HepG2 (cell line): Measurements from ENCODE around the gene SDCCAG8. TPM values are rescaled to one million over a fixed set of nuclear protein-coding genes. Genes with fewer than 3 reads are reported as not detected.

Source experiments
- ATAC-seq: fragments of 200-7000 bp; cut with Tn5 transposase; 3 replicates; pipeline ENCODE4 v1.9.1; 2020; ENCODE audit warnings: mild to moderate bottlenecking, moderate library complexity
- BruUV-seq: library from RNA; stranded (reverse); fragments of 400-500 nt; replicated peaks from 2 replicates; lab custom pipeline; 2021; lab: Mats Ljungman, UMichigan
- CTCF ChIA-PET: fragments of 300-600 bp; formaldehyde crosslinking; extraction: SDS; loops from one replicate; lab custom pipeline; 2021; ENCODE audit warnings: low total read pairs, inconsistent platforms, low intra/inter-chr PET ratio; lab: Yijun Ruan, JAX
- POLR2A ChIA-PET: fragments of 350-600 bp; sonication (Branson Sonifier 250); formaldehyde crosslinking; loops from one replicate; lab custom pipeline; 2020; ENCODE audit warnings: antibody characterized with exemption, inconsistent platforms; lab: Yijun Ruan, JAX
- DNase-seq: peaks from one replicate; pipeline ENCODE4 v3.0.0-alpha.2; 2015; ENCODE audit warnings: low spot score
- FAIRE-seq: peaks from 3 replicates; lab custom pipeline; 2011; peaks lifted over from hg19 to GRCh38; lab: Jason Lieb, UNC
- H2AFZ ChIP-seq: one replicate; pipeline ENCODE4 v1.6.1; 2011; ENCODE audit warnings: low read length, inconsistent platforms
- H3K27ac ChIP-seq: fragments of 300-600 bp; 3 replicates; pipeline ENCODE4 v1.8.0; 2011; ENCODE audit warnings: mixed run types, mild to moderate bottlenecking, mixed read lengths, low read length, inconsistent platforms; ENCODE audit not compliant: insufficient read depth; ENCODE audit errors: extremely low read length
- H3K27me3 ChIP-seq, 2 experiments: fragments of 200-600 bp in 1 of 2; 2 replicates in 1 of 2; 3 replicates in 1 of 2; pipeline versions ENCODE4 v1.6.0 to v1.8.0; 2011; ENCODE audit warnings: low read length in 2 of 2, mild to moderate bottlenecking in 2 of 2, moderate library complexity in 2 of 2, inconsistent platforms in 1 of 2; ENCODE audit not compliant: insufficient read depth in 2 of 2, control insufficient read depth in 1 of 2
- H3K36me3 ChIP-seq, 2 experiments: fragments of 200-600 bp in 1 of 2; replicated peaks in 1 of 2; 2 replicates in 1 of 2; 3 replicates in 1 of 2; pipeline versions ENCODE4 v1.5.1 to v1.8.0; 2011; ENCODE audit warnings: low read length in 2 of 2, inconsistent platforms in 1 of 2; ENCODE audit not compliant: insufficient read depth in 2 of 2, control insufficient read depth in 1 of 2
- H3K4me1 ChIP-seq: 2 replicates; pipeline ENCODE4 v1.5.1; 2012; ENCODE audit warnings: low read length, inconsistent platforms; ENCODE audit not compliant: insufficient read depth
- H3K4me2 ChIP-seq: 2 replicates; pipeline ENCODE4 v1.6.0; 2011; ENCODE audit warnings: low read depth, low read length, inconsistent platforms
- H3K4me3 ChIP-seq, 3 experiments: fragments of 200-600 bp in 1 of 3; sonication (generic), shearing (Covaris generic) in 1 of 3; replicated peaks in 1 of 3; 2 replicates each; pipeline ENCODE4 v1.5.1; 2011 to 2016; ENCODE audit warnings: low read length in 3 of 3, inconsistent platforms in 2 of 3, low read depth in 2 of 3, mild to moderate bottlenecking in 2 of 3, control low read depth in 1 of 3, mixed read lengths in 1 of 3; ENCODE audit not compliant: insufficient read depth in 1 of 3
- H3K79me2 ChIP-seq: one replicate; pipeline ENCODE4 v1.6.1; 2011; ENCODE audit warnings: low read length, inconsistent platforms; ENCODE audit not compliant: insufficient read depth
- H3K9ac ChIP-seq: 2 replicates; pipeline ENCODE4 v1.6.0; 2011; ENCODE audit warnings: mild to moderate bottlenecking, low read depth, low read length, inconsistent platforms; ENCODE audit not compliant: insufficient read depth
- H3K9me3 ChIP-seq: 2 replicates; pipeline ENCODE4 v1.5.1; 2012; ENCODE audit warnings: mild to moderate bottlenecking, low read length
- H4K20me1 ChIP-seq: 2 replicates; pipeline ENCODE4 v1.6.0; 2011; ENCODE audit warnings: inconsistent platforms, mild to moderate bottlenecking, low read length, moderate library complexity; ENCODE audit not compliant: insufficient read depth
- CREM ChIP-seq, 2 experiments: sonication (generic) in 1 of 2; formaldehyde crosslinking in 1 of 2; IDR thresholded peaks; 2 replicates each; pipeline versions ENCODE4 v1.4.0 to v1.6.1; 2016 to 2020; ENCODE audit warnings: antibody characterized with exemption in 1 of 2, mild to moderate bottlenecking in 1 of 2, missing genetic modification reagents in 1 of 2
- HNRNPL ChIP-seq: fragments of 200-400 bp; formaldehyde crosslinking; IDR thresholded peaks from 2 replicates; pipeline ENCODE4 v1.6.1; 2017; ENCODE audit warnings: mild to moderate bottlenecking, low read depth, low read length
- MTA1 ChIP-seq: sonication (generic); formaldehyde crosslinking; IDR thresholded peaks from 2 replicates; pipeline ENCODE4 v1.4.0; 2020; ENCODE audit warnings: missing genetic modification reagents, mild to moderate bottlenecking, borderline replicate concordance
- RFXAP ChIP-seq: sonication (generic); formaldehyde crosslinking; IDR thresholded peaks from 2 replicates; pipeline ENCODE4 v1.4.0; 2020; ENCODE audit warnings: missing genetic modification reagents, borderline replicate concordance
- RXRB ChIP-seq: IDR thresholded peaks from 2 replicates; pipeline ENCODE4 v1.6.1; 2016; ENCODE audit warnings: borderline replicate concordance, missing genetic modification reagents, missing compliant biosample characterization
- ZBTB46 ChIP-seq: sonication (generic); formaldehyde crosslinking; IDR thresholded peaks from 2 replicates; pipeline ENCODE4 v1.4.0; 2020; ENCODE audit warnings: mild to moderate bottlenecking, missing genetic modification reagents, borderline replicate concordance
- ZFP37 ChIP-seq: sonication (generic); formaldehyde crosslinking; IDR thresholded peaks from 2 replicates; pipeline ENCODE4 v1.4.0; 2020; ENCODE audit warnings: missing genetic modification reagents, borderline replicate concordance
- ZFP90 ChIP-seq: sonication (generic); formaldehyde crosslinking; IDR thresholded peaks from 2 replicates; pipeline ENCODE4 v1.8.0; 2022; ENCODE audit warnings: missing genetic modification reagents, mild to moderate bottlenecking, inconsistent platforms, borderline replicate concordance
- ZMYM3 ChIP-seq: sonication (generic); formaldehyde crosslinking; IDR thresholded peaks from 2 replicates; pipeline ENCODE4 v1.5.1; 2020; ENCODE audit warnings: mild to moderate bottlenecking, missing genetic modification reagents
- ZNF558 ChIP-seq: sonication (generic); formaldehyde crosslinking; IDR thresholded peaks from 2 replicates; pipeline ENCODE4 v1.9.0; 2022; ENCODE audit warnings: mild to moderate bottlenecking, missing genetic modification reagents, borderline replicate concordance
- ZNF605 ChIP-seq: sonication (generic); formaldehyde crosslinking; IDR thresholded peaks from 2 replicates; pipeline ENCODE4 v1.8.0; 2022; ENCODE audit warnings: mild to moderate bottlenecking, missing genetic modification reagents
- ZNF678 ChIP-seq: sonication (generic); formaldehyde crosslinking; IDR thresholded peaks from 2 replicates; pipeline ENCODE4 v1.4.0; 2020; ENCODE audit warnings: mild to moderate bottlenecking, missing genetic modification reagents
- WGBS: methylation state at CpG from one replicate; pipeline ENCODE4 v1.1.6; 2017; ENCODE audit warnings: low lambda C conversion rate; 5-methylcytosine and 5-hydroxymethylcytosine counted together
- in situ Hi-C: cut with HindIII; loops from 2 replicates; pipeline ENCODE4 v1.10.0; 2017; ENCODE audit warnings: low pct_unique_long_range_greater_than_20kb; ENCODE audit not compliant: extremely low pct_ligation_motif_present
- intact Hi-C: fragments of 100-400 bp; cut with micrococcal nuclease; formaldehyde crosslinking; loops from one replicate; pipeline ENCODE4 v1.10.0; 2022; ENCODE audit not compliant: unreplicated experiment
- polyA plus RNA-seq, 8 experiments: library from polyadenylated mRNA; depleted of rRNA in 3 of 8; stranded (reverse) in 7 of 8; unstranded in 1 of 8; fragments of >200 nt; fragmentation: Illumina TruSeq in 4 of 8; extraction: Trizol in 4 of 8; gene quantifications; 2 replicates each; pipeline versions ENCODE4 v1.2.1 to v1.2.3, GENCODE V29; 2011 to 2016; ENCODE audit warnings: low read depth in 4 of 8, missing spikeins in 1 of 8, mixed read lengths in 1 of 8; ENCODE audit not compliant: insufficient read depth in 1 of 8
- total RNA-seq, 5 experiments: library from RNA; depleted of rRNA; stranded (reverse); fragments of >200 nt; fragmentation: Illumina TruSeq; extraction: Trizol; gene quantifications; 2 replicates each; pipeline ENCODE4 v1.2.3, GENCODE V29; 2016; ENCODE audit warnings: low read depth in 1 of 5

The SDCCAG8 gene
- total and polyA plus RNA-seq, 2 of the 13 experiments (the other 11 are each of a cell fraction or from before 2014, with no cell fraction given) = 9.5 to 13.4 TPM

GRCh38 chr1:243489158-243489527, 233.3 kb downstream of the SDCCAG8 start:
- in situ Hi-C loops (no loop called here), intact Hi-C loops (no loop called here)
- ATAC-seq (no peak), FAIRE-seq (no peak), DNase-seq (no peak)
- ChIA-PET POLR2A (no interaction called here), CTCF (no interaction called here)
- H3K9ac ChIP-seq = no peak overlapping the region
- H3K79me2 ChIP-seq = no peaks in the 10 kb centered on the region
- WGBS = 95% methylated on average over 24 of the region's 24 CpGs
- BruUV-seq = no TSS peak
- no peak overlapping the region for H2AFZ ChIP-seq
- no peaks in the 10 kb centered on the region for H3K4me1 ChIP-seq
- no peak overlapping the region for H3K4me3 ChIP-seq
- no peaks in the 10 kb centered on the region for H3K36me3 ChIP-seq
- H4K20me1 ChIP-seq = no peaks in the 10 kb centered on the region
- no peaks in the 10 kb centered on the region for H3K27me3 ChIP-seq
- no peak overlapping the region for H3K4me2 ChIP-seq
- no peaks in the 10 kb centered on the region for H3K9me3 ChIP-seq
- no peak for TF ChIP-seq ZMYM3 (CRISPR knock-in tag)
- no peak for TF ChIP-seq ZFP37 (CRISPR knock-in tag)
- H3K27ac ChIP-seq = no peak overlapping the region

- intact Hi-C loops (no loop called here), in situ Hi-C loops (no loop called here)
- H3K4me2 ChIP-seq = no peak overlapping the region
- no peaks in the 10 kb centered on the region for H3K79me2 ChIP-seq
- no peak overlapping the region for H3K27ac ChIP-seq
- BruUV-seq = no TSS peak
- no peak overlapping the region for H3K4me3 ChIP-seq
- WGBS = 91% methylated on average over 19 of the region's 21 CpGs
- H3K9me3 ChIP-seq = no peaks in the 10 kb centered on the region
- no peaks in the 10 kb centered on the region for H3K36me3 ChIP-seq
- TF ChIP-seq RXRB (CRISPR knock-in tag) = no peak
- TF ChIP-seq RFXAP (CRISPR knock-in tag) = no peak
- no peak for TF ChIP-seq HNRNPL
- no peak for TF ChIP-seq ZNF678
- TF ChIP-seq ZFP90 (CRISPR knock-in tag) = no peak
- no peak for TF ChIP-seq ZNF605 (CRISPR knock-in tag)
- no peak for TF ChIP-seq ZBTB46 (CRISPR knock-in tag)
- no peak for TF ChIP-seq MTA1 (CRISPR knock-in tag)
- no peak for TF ChIP-seq CREM (IDR thresholded peaks at IDR 0.05)
- TF ChIP-seq CREM (CRISPR knock-in tag; IDR thresholded peaks at IDR 0.05) = no peak
- no peak for TF ChIP-seq ZNF558 (CRISPR knock-in tag)
- ATAC-seq (no peak), DNase-seq (no peak), FAIRE-seq (no peak)
- POLR2A ChIA-PET = no interaction called here
- H3K4me1 ChIP-seq = no peaks in the 10 kb centered on the region
- CTCF ChIA-PET = no interaction called here
- no peak overlapping the region for H3K9ac ChIP-seq
- no peak overlapping the region for H2AFZ ChIP-seq
- no peaks in the 10 kb centered on the region for H3K27me3 ChIP-seq
- H4K20me1 ChIP-seq = no peaks in the 10 kb centered on the region
Observed at GRCh38 chr1:243489681-243490546, 234.1 kb downstream of the SDCCAG8 start.
